Measurements from ENCODE around the gene MAGI2.
A peak's percentile ranks its signal among the peaks of the same experiment; 100 is the strongest.

Gene MAGI2

GRCh38 chr7:79361214-79361613 is 92.3 kb downstream of the MAGI2 start:
- no peak for DNase-seq

GRCh38 chr7:79359827-79360226 is 93.6 kb downstream of the MAGI2 start:
- DNase-seq, result no peak

- no peak for DNase-seq
Measured at GRCh38 chr7:79357101-79357500, 96.4 kb downstream of the MAGI2 start.

GRCh38 chr7:79353720-79354468 is 99.6 kb downstream of the MAGI2 start:
- no peak for DNase-seq

- no peak for DNase-seq
Measured at GRCh38 chr7:79352323-79352722, 101.1 kb downstream of the MAGI2 start.

GRCh38 chr7:79347351-79347750 is 106.1 kb downstream of the MAGI2 start:
- DNase-seq, result no peak

- DNase-seq, result no peak
Measured at GRCh38 chr7:79341902-79342301, 111.6 kb downstream of the MAGI2 start.

GRCh38 chr7:79340212-79340611 is 113.3 kb downstream of the MAGI2 start:
- DNase-seq, result no peak

- DNase-seq, result no peak
Measured at GRCh38 chr7:79339208-79339925, 114.1 kb downstream of the MAGI2 start.

- DNase-seq, result no peak
Measured at GRCh38 chr7:79337717-79338116, 115.8 kb downstream of the MAGI2 start.

GRCh38 chr7:79334841-79335240 is 118.6 kb downstream of the MAGI2 start:
- no peak for DNase-seq

GRCh38 chr7:79334334-79334733 is 119.1 kb downstream of the MAGI2 start:
- no peak for DNase-seq

- DNase-seq, result no peak
Measured at GRCh38 chr7:79332091-79332490, 121.4 kb downstream of the MAGI2 start.

GRCh38 chr7:79329464-79329863 is 124.0 kb downstream of the MAGI2 start:
- DNase-seq, result no peak

GRCh38 chr7:79320741-79321473 is 132.6 kb downstream of the MAGI2 start:
- no peak for DNase-seq

GRCh38 chr7:79319369-79319768 is 134.1 kb downstream of the MAGI2 start:
- no peak for DNase-seq

- DNase-seq, result peak; percentile 83
Measured at GRCh38 chr7:79317728-79318127, 135.7 kb downstream of the MAGI2 start.

- no peak for DNase-seq
Measured at GRCh38 chr7:79312022-79312421, 141.4 kb downstream of the MAGI2 start.

GRCh38 chr7:79308192-79308591 is 145.3 kb downstream of the MAGI2 start:
- DNase-seq, result peak; percentile 57

- no peak for DNase-seq
Measured at GRCh38 chr7:79307376-79307775, 146.1 kb downstream of the MAGI2 start.

GRCh38 chr7:79304711-79305110 is 148.8 kb downstream of the MAGI2 start:
- no peak for DNase-seq

- DNase-seq, result no peak
Measured at GRCh38 chr7:79302293-79302692, 151.2 kb downstream of the MAGI2 start.

- no peak for DNase-seq
Measured at GRCh38 chr7:79301419-79301818, 152.0 kb downstream of the MAGI2 start.

- DNase-seq, result peak; percentile 56
Measured at GRCh38 chr7:79300573-79300972, 152.9 kb downstream of the MAGI2 start.

Measured in islet precursor cell (in vitro differentiated cells).